IMR-90 (cell line): ENCODE results near the gene MOB1A. TPM values are rescaled to one million over a fixed set of nuclear protein-coding genes. Genes with fewer than 3 reads are reported as not detected.

Source experiments
- ATAC-seq: fragments of 200-7000 bp; cut with Tn5 transposase; 2 replicates; pipeline ENCODE4 v1.9.1; 2020; ENCODE audit warnings: low read depth, mild to moderate bottlenecking, moderate library complexity
- BruUV-seq: library from RNA; stranded (reverse); fragments of 400-500 nt; replicated peaks from 2 replicates; lab custom pipeline; 2021; lab: Mats Ljungman, UMichigan
- CTCF ChIA-PET: fragments of 300-600 bp; formaldehyde crosslinking; extraction: SDS; loops from one replicate; lab custom pipeline; 2021; ENCODE audit warnings: antibody characterized with exemption; lab: Yijun Ruan, JAX
- POLR2A ChIA-PET: fragments of 300-600 bp; sonication (Branson Sonifier 250); formaldehyde crosslinking; loops from one replicate; lab custom pipeline; 2022; ENCODE audit warnings: antibody characterized with exemption; ENCODE audit not compliant: unreplicated experiment; lab: Charles Lee
- DNase-seq: peaks from one replicate; pipeline ENCODE4 v3.0.0; 2013
- H2AFZ ChIP-seq: replicated peaks from 2 replicates; pipeline ENCODE3; 2013; ENCODE audit warnings: low read length, mild to moderate bottlenecking; ENCODE audit not compliant: poor library complexity
- H2AK5ac ChIP-seq: 2 replicates; pipeline ENCODE4 v1.6.1; 2013; ENCODE audit warnings: low read depth, low read length, inconsistent platforms
- H2AK9ac ChIP-seq: replicated peaks from 2 replicates; pipeline ENCODE3; 2013; ENCODE audit warnings: mild to moderate bottlenecking, low read depth, low read length, moderate library complexity; ENCODE audit not compliant: poor library complexity
- H2BK120ac ChIP-seq: 2 replicates; pipeline ENCODE4 v1.6.1; 2013; ENCODE audit warnings: low read depth, low read length, inconsistent platforms
- H2BK15ac ChIP-seq: 3 replicates; pipeline ENCODE4 v1.6.1; 2013; ENCODE audit warnings: low read depth, low read length, inconsistent platforms
- H2BK20ac ChIP-seq: 2 replicates; pipeline ENCODE4 v1.6.1; 2013; ENCODE audit warnings: low read depth, mild to moderate bottlenecking, inconsistent platforms, low read length, moderate library complexity
- H2BK5ac ChIP-seq: 2 replicates; pipeline ENCODE4 v1.6.1; 2013; ENCODE audit warnings: mild to moderate bottlenecking, low read depth, low read length, inconsistent platforms; ENCODE audit not compliant: poor library complexity, severe bottlenecking
- H3K14ac ChIP-seq: replicated peaks from 2 replicates; pipeline ENCODE4 v1.6.1; 2013; ENCODE audit warnings: low read depth, low read length, inconsistent platforms
- H3K18ac ChIP-seq: 2 replicates; pipeline ENCODE4 v1.6.1; 2013; ENCODE audit warnings: low read depth, low read length, control low read depth
- H3K23ac ChIP-seq: 2 replicates; pipeline ENCODE4 v1.6.1; 2013; ENCODE audit warnings: low read depth, low read length, inconsistent platforms
- H3K27ac ChIP-seq: 2 replicates; pipeline ENCODE4 v1.5.1; 2013; ENCODE audit warnings: mild to moderate bottlenecking, control low read depth, low read length; ENCODE audit not compliant: insufficient read depth
- H3K27me3 ChIP-seq: 2 replicates; pipeline ENCODE4 v1.6.1; 2013; ENCODE audit warnings: low read length; ENCODE audit not compliant: control insufficient read depth, insufficient read depth
- H3K36me3 ChIP-seq: 2 replicates; pipeline ENCODE4 v1.6.1; 2013; ENCODE audit warnings: low read length, mixed read lengths; ENCODE audit not compliant: control insufficient read depth, insufficient read depth
- H3K4ac ChIP-seq: 2 replicates; pipeline ENCODE4 v1.6.1; 2013; ENCODE audit warnings: low read depth, low read length, inconsistent platforms
- H3K4me1 ChIP-seq: 2 replicates; pipeline ENCODE4 v1.6.1; 2013; ENCODE audit warnings: low read length, mixed read lengths; ENCODE audit not compliant: control insufficient read depth, insufficient read depth
- H3K4me2 ChIP-seq: 2 replicates; pipeline ENCODE4 v1.6.1; 2013; ENCODE audit warnings: low read depth, mild to moderate bottlenecking, control low read depth, low read length, moderate library complexity
- H3K4me3 ChIP-seq: 2 replicates; pipeline ENCODE4 v1.5.1; 2013; ENCODE audit warnings: low read depth, mild to moderate bottlenecking, control low read depth, low read length, moderate library complexity; ENCODE audit not compliant: insufficient read depth
- H3K56ac ChIP-seq: 2 replicates; pipeline ENCODE4 v1.6.1; 2013; ENCODE audit warnings: low read length, inconsistent platforms; ENCODE audit not compliant: insufficient read depth; ENCODE audit errors: extremely low read depth
- H3K79me1 ChIP-seq, 2 experiments: 2 replicates each; pipeline ENCODE4 v1.6.1; 2013; ENCODE audit warnings: low read length in 2 of 2, inconsistent platforms in 1 of 2, low read depth in 1 of 2
- H3K9ac ChIP-seq: 2 replicates; pipeline ENCODE4 v1.6.1; 2013; ENCODE audit warnings: low read depth, low read length, control low read depth
- H3K9me1 ChIP-seq: 2 replicates; pipeline ENCODE4 v1.6.1; 2013; ENCODE audit warnings: low read length, inconsistent platforms; ENCODE audit not compliant: insufficient read depth
- H3K9me3 ChIP-seq: 2 replicates; pipeline ENCODE4 v1.6.1; 2013; ENCODE audit warnings: low read length; ENCODE audit not compliant: control insufficient read depth, insufficient read depth
- H4K20me1 ChIP-seq: 2 replicates; pipeline ENCODE4 v1.6.1; 2013; ENCODE audit warnings: low read length, inconsistent platforms; ENCODE audit not compliant: insufficient read depth
- H4K5ac ChIP-seq: 2 replicates; pipeline ENCODE4 v1.6.1; 2013; ENCODE audit warnings: mild to moderate bottlenecking, low read depth, low read length, control low read depth
- H4K8ac ChIP-seq, 2 experiments: 2 replicates each; pipeline ENCODE4 v1.6.1; 2013; ENCODE audit warnings: low read depth in 2 of 2, low read length in 2 of 2, control low read depth in 1 of 2, inconsistent platforms in 1 of 2
- H4K91ac ChIP-seq: 2 replicates; pipeline ENCODE4 v1.6.1; 2013; ENCODE audit warnings: low read depth, low read length, inconsistent platforms; ENCODE audit not compliant: insufficient read depth
- BHLHE40 ChIP-seq: fragments of 150-350 bp; IDR thresholded peaks from 2 replicates; pipeline ENCODE4 v1.6.1; 2016; ENCODE audit warnings: mild to moderate bottlenecking, low read depth, low read length
- CEBPB ChIP-seq: IDR thresholded peaks from 2 replicates; pipeline ENCODE4 v1.6.1; 2012; ENCODE audit warnings: low read depth, low read length, improper control_type of control experiment
- CHD1 ChIP-seq: IDR thresholded peaks from 2 replicates; pipeline ENCODE4 v1.6.1; 2012; ENCODE audit warnings: low read depth, low read length, improper control_type of control experiment
- CTCF ChIP-seq: conservative IDR thresholded peaks from 2 replicates; pipeline ENCODE4 v1.5.1; 2012; ENCODE audit warnings: mild to moderate bottlenecking, low read depth, low read length, improper control_type of control experiment
- MAFK ChIP-seq: IDR thresholded peaks from 2 replicates; pipeline ENCODE4 v1.6.1; 2012; ENCODE audit warnings: low read depth, low read length, improper control_type of control experiment
- MXI1 ChIP-seq: IDR thresholded peaks from 2 replicates; pipeline ENCODE4 v1.6.1; 2012; ENCODE audit warnings: low read depth, mild to moderate bottlenecking, low read length, moderate library complexity, borderline replicate concordance
- RAD21 ChIP-seq: IDR thresholded peaks from 2 replicates; pipeline ENCODE4 v1.6.1; 2012; ENCODE audit warnings: low read length, improper control_type of control experiment
- RCOR1 ChIP-seq: IDR thresholded peaks from 2 replicates; pipeline ENCODE4 v1.6.1; 2012; ENCODE audit warnings: mild to moderate bottlenecking, low read length, improper control_type of control experiment; ENCODE audit not compliant: insufficient replicate concordance
- RFX5 ChIP-seq: IDR thresholded peaks from 2 replicates; pipeline ENCODE4 v1.8.0; 2012; ENCODE audit warnings: low read depth, mild to moderate bottlenecking, low read length, moderate library complexity
- SMC3 ChIP-seq: fragments of 150-350 bp; IDR thresholded peaks from 2 replicates; pipeline ENCODE4 v1.6.1; 2016; ENCODE audit warnings: low read depth, mild to moderate bottlenecking, antibody characterized with exemption, low read length, moderate library complexity
- WGBS, 2 experiments: methylation state at CpG; one replicate each; pipeline versions ENCODE4 v1.1.5 to v1.1.7; 2013; ENCODE audit warnings: missing lambda C conversion rate in 2 of 2; ENCODE audit not compliant: insufficient read length in 1 of 2; ENCODE audit errors: extremely low coverage in 2 of 2; 5-methylcytosine and 5-hydroxymethylcytosine counted together
- dilution Hi-C: fragments of 300-500 bp; cut with HindIII; formaldehyde crosslinking; loops from one replicate; pipeline ENCODE4 v1.14.3; 2018; ENCODE audit warnings: low sequenced_read_pairs; ENCODE audit not compliant: unreplicated experiment
- in situ Hi-C: fragments of 300-500 bp; cut with MboI; formaldehyde crosslinking; loops from 3 replicates; pipeline ENCODE4 v1.14.3; 2019; ENCODE audit warnings: low sequenced_read_pairs, inconsistent platforms, mixed read lengths
- intact Hi-C: fragments of 100-400 bp; cut with micrococcal nuclease; formaldehyde crosslinking; loops from 2 replicates; pipeline ENCODE4 v1.10.0; 2022
- polyA plus RNA-seq, 3 experiments: library from polyadenylated mRNA; depleted of rRNA; stranded (reverse); fragments of >200 nt; gene quantifications; 2 replicates each; pipeline ENCODE4 v1.2.3, GENCODE V29; 2012; ENCODE audit warnings: low replicate concordance in 1 of 3
- total RNA-seq: library from RNA; depleted of rRNA; stranded (reverse); fragments of >200 nt; gene quantifications from 2 replicates; pipeline ENCODE4 v1.2.3, GENCODE V29; 2012
- TF ChIP-seq, protein P1 (sequence below): fragments of 150-350 bp; IDR thresholded peaks from 2 replicates; pipeline ENCODE4 v1.6.1; 2017; ENCODE audit warnings: mild to moderate bottlenecking, antibody characterized with exemption, low read length, low read depth

MOB1A gene
- total and polyA plus RNA-seq, 2 of the 4 experiments (the other 2 are of a cell fraction), result 21.0 to 60.8 TPM

DNA sequence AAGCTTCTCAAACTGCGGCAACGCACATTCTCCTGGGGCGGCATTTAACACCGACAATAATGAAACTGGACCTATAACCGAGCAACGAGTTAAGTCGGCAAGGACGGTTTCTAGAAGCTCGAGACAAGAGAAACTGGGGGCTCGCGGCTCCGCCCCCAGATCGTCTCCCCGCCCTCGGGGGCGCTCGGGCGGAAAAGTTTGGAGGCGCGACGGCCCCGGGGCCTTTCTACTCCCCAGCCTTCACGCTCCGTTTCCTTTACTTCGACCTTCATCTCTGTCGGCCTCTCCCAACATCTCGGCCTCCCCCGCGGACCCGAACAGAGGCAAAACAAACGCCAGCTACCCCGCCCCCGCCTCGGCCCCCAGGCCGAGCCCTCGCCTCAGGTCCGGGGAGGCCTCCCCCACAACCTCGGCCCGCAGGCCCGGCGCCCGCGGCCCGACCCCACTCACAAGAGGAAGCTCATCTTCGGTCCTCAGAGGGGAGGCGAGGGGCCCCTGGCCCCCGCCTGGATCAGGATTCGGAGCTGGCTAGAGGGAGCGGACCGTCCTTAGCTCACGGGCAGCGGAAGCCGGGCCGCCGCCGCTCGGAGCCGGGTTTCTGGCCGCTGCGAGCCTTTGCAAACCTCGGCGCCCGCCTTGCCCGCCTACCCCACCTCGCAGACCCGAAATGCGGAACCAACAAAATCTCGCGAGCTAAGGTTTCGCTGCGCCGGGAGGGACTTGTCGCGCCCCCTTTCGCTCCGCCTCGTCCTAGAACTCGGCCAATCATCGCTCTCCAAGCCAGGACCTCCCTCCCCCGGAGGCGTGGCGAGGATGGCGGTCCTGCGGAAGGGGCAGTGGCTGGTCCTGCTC, at the start of gene MOB1A (continued):
- TF ChIP-seq, protein P1, sequence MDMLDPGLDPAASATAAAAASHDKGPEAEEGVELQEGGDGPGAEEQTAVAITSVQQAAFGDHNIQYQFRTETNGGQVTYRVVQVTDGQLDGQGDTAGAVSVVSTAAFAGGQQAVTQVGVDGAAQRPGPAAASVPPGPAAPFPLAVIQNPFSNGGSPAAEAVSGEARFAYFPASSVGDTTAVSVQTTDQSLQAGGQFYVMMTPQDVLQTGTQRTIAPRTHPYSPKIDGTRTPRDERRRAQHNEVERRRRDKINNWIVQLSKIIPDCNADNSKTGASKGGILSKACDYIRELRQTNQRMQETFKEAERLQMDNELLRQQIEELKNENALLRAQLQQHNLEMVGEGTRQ, result no peak
- peak; percentile 27; the same call in 1 of the 2 replicates for TF ChIP-seq MXI1
- no peak for TF ChIP-seq RFX5
- no peak for TF ChIP-seq RCOR1

- Histone ChIP-seq H3K4me2 (no peak overlapping the region), H3K14ac (no peak overlapping the region), H3K23ac (no peak overlapping the region), H3K4ac (no peak overlapping the region), H2AK9ac (no peak overlapping the region), H2BK15ac (no peak overlapping the region), H2BK20ac (no peak overlapping the region), H4K5ac (no peak overlapping the region), H3K9me3 (no peaks in the 10 kb centered on the region), H3K27me3 (peaks cover 11% of the 10 kb centered on the region; the same call in 1 of the 2 replicates), H3K9me1 (no peaks in the 10 kb centered on the region; the same call in 1 of the 2 replicates), H2BK120ac (no peak overlapping the region), H3K18ac (no peak overlapping the region), H2AFZ (no peak overlapping the region), H3K27ac (no peak overlapping the region), H3K4me1 (peaks cover 2% of the 10 kb centered on the region; the same call in 1 of the 2 replicates), H3K36me3 (no peaks in the 10 kb centered on the region), H4K20me1 (no peaks in the 10 kb centered on the region; the same call in 1 of the 2 replicates), H2AK5ac (no peak overlapping the region), H2BK5ac (no peak overlapping the region), H4K91ac (no peak overlapping the region), H3K79me1 (no peaks in the 10 kb centered on the region), H3K9ac (no peak overlapping the region), H4K8ac (no peak overlapping the region), H3K4me3 (no peak overlapping the region), H3K56ac (no peak overlapping the region)
- intact Hi-C loops (no loop called here), dilution Hi-C loops (no loop called here), in situ Hi-C loops (no loop called here)
- DNase-seq (no peak), ATAC-seq (no peak)
- ChIA-PET POLR2A (no interaction called here), CTCF (no interaction called here)
- BruUV-seq, result no TSS peak
- 67% methylated on average over 5 of the region's 5 CpGs; no CpG with 5 or more reads in 1 of the 2 experiments for WGBS, 2 experiments
- no peak for TF ChIP-seq SMC3
- no peak for TF ChIP-seq MAFK
- no peak for TF ChIP-seq CTCF
- no peak for TF ChIP-seq RAD21
- no peak for TF ChIP-seq BHLHE40
- TF ChIP-seq CEBPB, result no peak
- no peak for TF ChIP-seq CHD1
- TF ChIP-seq, protein P1, result no peak
These were observed 49.0 kb upstream of the MOB1A start for GRCh38 chr2:74227646-74228045.
